GM12891 (cell line): ENCODE measurements around the gene MAPRE3.

ENCODE experiments used
- DNase-seq: peaks from one replicate; pipeline ENCODE4 v3.0.0; 2011; ENCODE audit warnings: low spot score; ENCODE audit not compliant: insufficient read length
- FAIRE-seq: peaks from 2 replicates; lab custom pipeline; 2011; peaks lifted over from hg19 to GRCh38; lab: Jason Lieb, UNC
- PAX5 ChIP-seq: IDR thresholded peaks from 2 replicates; pipeline ENCODE4 v1.6.1; 2011; ENCODE audit warnings: low read length, moderate library complexity, mild to moderate bottlenecking; ENCODE audit not compliant: insufficient read depth, severe bottlenecking
- POLR2A ChIP-seq: IDR thresholded peaks from 2 replicates; pipeline ENCODE4 v1.6.1; 2011; ENCODE audit warnings: low read depth, low read length, control low read depth
- POLR2AphosphoS5 ChIP-seq: IDR thresholded peaks from 2 replicates; pipeline ENCODE4 v1.6.1; 2011; ENCODE audit warnings: low read depth, low read length, control low read depth
- POU2F2 ChIP-seq: IDR thresholded peaks from 2 replicates; pipeline ENCODE4 v1.6.1; 2011; ENCODE audit warnings: low read depth, mild to moderate bottlenecking, control low read depth, low read length, moderate library complexity
- SPI1 ChIP-seq: IDR thresholded peaks from 2 replicates; pipeline ENCODE4 v1.6.1; 2011; ENCODE audit warnings: low read depth, low read length, control low read depth
- TAF1 ChIP-seq: IDR thresholded peaks from 2 replicates; pipeline ENCODE4 v1.6.1; 2011; ENCODE audit warnings: low read depth, low read length, control low read depth

The MAPRE3 gene

DNA sequence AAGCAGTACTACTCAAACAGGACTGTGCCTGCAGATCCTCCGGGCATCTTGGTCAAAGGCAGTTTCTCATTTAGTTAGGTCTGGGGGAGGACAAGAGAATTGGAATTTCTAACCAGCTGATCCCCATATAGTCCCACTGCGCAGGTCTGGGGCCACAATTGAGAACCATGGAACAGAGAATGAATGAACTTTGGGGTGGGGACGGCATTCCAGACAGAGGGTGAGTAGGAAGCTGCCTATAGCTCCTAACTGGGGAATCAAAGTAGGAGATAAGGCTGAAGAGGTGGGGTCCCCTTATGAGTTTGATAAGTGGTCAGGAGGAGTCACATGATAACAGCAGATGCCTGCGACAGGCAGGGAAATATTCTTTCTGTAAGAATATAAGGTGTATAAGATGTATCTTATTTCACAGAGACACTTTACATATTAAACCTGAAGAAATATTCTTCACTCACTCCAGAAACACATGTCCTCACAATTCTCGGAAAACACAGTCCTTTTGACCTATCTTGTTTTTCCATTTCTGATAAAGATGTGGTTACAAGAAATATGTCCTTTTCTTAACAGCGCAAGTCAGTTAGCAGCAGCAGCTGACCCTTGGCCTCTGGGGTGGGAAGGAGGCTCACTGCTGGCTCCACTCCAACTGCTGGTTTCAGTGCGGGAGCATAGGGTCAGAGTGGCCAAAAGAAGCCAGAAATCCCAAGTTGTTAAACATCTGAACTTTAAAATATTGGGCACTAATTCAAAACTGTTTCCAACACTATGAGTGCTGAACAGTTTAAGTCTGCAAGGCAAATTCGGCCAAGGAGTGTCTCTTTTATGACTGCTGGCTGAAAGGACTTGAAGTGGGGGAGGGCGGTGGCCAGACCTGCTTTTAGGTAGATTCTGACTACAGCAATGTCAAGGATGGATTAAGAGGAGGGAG, 49.8 kb downstream of the MAPRE3 start:
- TF ChIP-seq PAX5 = no peak
- no peak for TF ChIP-seq TAF1
- TF ChIP-seq SPI1 = no peak
- TF ChIP-seq POU2F2 = no peak
- TF ChIP-seq POLR2A = no peak
- no peak for TF ChIP-seq POLR2AphosphoS5
- no peak for FAIRE-seq
- DNase-seq = no peak

DNA sequence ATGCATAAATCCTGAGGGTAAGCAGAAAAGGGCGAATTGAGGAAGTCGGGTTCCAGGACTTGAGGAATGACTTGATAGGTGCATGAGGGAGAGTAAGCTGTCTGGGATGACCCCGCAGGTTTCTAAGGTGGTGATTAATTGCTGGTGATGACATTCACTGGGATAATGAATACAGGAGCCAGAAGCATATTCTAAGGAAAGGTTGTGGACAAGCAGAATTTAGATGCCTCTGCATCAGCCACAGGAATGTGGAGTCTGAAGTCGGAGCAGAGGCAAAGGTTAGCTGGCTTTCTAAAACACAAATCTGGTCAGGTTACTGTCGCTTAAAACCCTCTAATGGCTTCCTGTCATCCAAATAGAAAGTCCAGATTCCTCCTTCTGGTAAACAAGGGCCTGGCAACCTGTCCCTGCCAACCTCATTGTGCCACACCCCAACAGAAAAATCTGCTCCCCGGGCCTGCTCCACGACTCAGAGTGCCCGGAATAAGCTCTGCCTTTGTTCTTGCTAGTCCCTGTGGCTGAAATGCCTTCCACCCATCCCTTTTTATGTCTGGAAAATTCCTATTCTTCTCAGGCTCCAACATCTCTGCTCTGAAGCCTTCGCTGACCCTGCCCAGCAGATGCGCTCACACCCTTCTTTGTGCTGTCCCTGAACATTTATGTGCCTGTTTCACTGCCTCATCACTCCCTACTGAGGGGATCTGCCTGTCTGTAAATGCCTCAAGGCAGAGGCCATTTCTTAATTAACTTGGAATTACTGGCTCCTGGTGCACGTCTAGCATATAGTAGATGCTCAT, 51.0 kb downstream of the MAPRE3 start:
- FAIRE-seq (no peak), DNase-seq (no peak)
- TF ChIP-seq POLR2AphosphoS5 = no peak
- no peak for TF ChIP-seq SPI1
- TF ChIP-seq TAF1 = no peak
- no peak for TF ChIP-seq POLR2A
- no peak for TF ChIP-seq PAX5
- no peak for TF ChIP-seq POU2F2

GRCh38 chr2:27023740-27024139, 53.3 kb downstream of the MAPRE3 start:
- FAIRE-seq (no peak), DNase-seq (no peak)
- TF ChIP-seq PAX5 = no peak
- TF ChIP-seq POLR2AphosphoS5 = no peak

- no peak for FAIRE-seq
- no peak for DNase-seq
- TF ChIP-seq POLR2AphosphoS5 = no peak
- TF ChIP-seq PAX5 = no peak
- TF ChIP-seq SPI1 = no peak
- TF ChIP-seq POLR2A = no peak
- no peak for TF ChIP-seq TAF1
- no peak for TF ChIP-seq POU2F2
These were observed 53.8 kb downstream of the MAPRE3 start for GRCh38 chr2:27024188-27024587.

- TF ChIP-seq POU2F2 = no peak
- no peak for TF ChIP-seq TAF1
- TF ChIP-seq POLR2AphosphoS5 = no peak
- no peak for TF ChIP-seq PAX5
- TF ChIP-seq POLR2A = no peak
- no peak for TF ChIP-seq SPI1
- no peak for FAIRE-seq
These were observed 54.4 kb downstream of the MAPRE3 start for GRCh38 chr2:27024812-27025211.

DNA sequence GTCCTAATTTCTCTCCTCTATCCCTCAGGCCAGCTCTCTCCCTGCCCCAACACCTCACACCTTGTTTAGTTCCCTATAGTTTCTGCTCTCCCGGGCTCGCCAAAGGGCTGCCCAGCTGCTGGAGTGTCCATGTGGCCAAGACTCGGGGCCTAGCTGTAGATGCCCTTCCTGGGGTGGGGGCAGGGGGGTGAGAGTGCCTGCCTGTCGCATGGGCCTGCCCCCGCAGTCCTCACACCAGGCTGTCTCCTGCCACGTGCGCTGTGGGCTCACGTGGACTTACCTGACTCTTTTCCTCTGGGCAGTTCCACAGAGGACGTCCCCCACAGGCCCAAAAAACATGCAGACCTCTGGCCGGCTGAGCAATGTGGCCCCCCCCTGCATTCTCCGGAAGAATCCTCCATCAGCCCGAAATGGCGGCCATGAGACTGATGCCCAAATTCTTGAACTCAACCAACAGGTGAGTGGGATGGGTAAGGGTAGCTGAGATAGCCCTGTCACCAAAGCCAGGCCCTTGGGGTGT, 54.9 kb downstream of the MAPRE3 start:
- FAIRE-seq = no peak
- DNase-seq = no peak
- no peak for TF ChIP-seq TAF1
- no peak for TF ChIP-seq SPI1
- TF ChIP-seq POU2F2 = no peak
- TF ChIP-seq POLR2A = no peak
- TF ChIP-seq POLR2AphosphoS5 = no peak
- TF ChIP-seq PAX5 = no peak

More at GRCh38 chr2:27024812-27025211, 54.4 kb downstream of the MAPRE3 start:
- no peak for DNase-seq

GRCh38 chr2:27025861-27026851, 55.7 kb downstream of the MAPRE3 start:
- DNase-seq = no peak
- TF ChIP-seq POLR2AphosphoS5 (no peak), POU2F2 (no peak), TAF1 (no peak), SPI1 (no peak), PAX5 (no peak), POLR2A (no peak)
- FAIRE-seq = no peak

DNA sequence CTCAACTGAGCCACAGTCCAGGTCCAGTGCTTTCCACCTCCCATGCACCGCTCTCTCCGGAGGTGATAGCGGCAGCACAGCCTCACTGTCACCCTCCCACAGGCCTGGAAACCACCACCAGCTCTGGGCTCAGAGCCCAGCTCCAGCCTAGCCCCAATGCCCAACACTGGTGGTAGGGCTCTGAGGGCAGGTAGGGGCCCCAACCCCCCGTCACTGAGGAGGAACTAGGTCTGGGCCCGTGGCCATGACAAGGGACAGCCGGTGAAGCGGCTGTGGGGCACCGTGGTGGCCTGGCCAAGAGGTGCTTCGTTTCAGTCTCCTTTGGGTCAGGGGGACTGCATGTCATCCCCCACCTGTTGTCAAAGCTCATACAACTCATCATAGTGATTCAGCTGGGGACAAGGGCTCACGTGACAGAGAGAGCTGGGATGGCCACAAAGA, 56.8 kb downstream of the MAPRE3 start:
- no peak for FAIRE-seq
- DNase-seq = no peak
- TF ChIP-seq SPI1 (no peak), PAX5 (no peak)

- DNase-seq = no peak
- no peak for TF ChIP-seq POU2F2
- FAIRE-seq = no peak
These were observed 58.6 kb downstream of the MAPRE3 start for GRCh38 chr2:27029051-27029450.
